Measurements from ENCODE around the gene NCCRP1. TPM values are rescaled to one million over a fixed set of nuclear protein-coding genes. Genes with fewer than 3 reads are reported as not detected.

NCCRP1 gene
- total RNA-seq, 2 experiments from 2014 or later, result not detected

DNA sequence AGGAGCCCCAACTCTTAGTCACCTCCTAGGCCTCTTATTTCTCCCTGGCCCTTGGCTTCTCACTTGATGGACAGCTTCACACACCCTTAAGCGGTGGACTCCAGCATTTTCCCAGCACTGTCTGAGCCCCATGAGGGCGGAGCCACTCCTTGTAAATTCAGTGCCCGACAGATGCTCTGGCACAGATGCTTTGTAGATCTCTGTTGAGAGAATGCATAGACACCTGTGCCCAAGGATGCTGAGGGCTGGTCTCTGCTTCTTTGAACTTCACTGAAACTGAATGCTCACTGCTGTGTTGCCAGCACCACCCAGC, 4.0 kb downstream of the NCCRP1 start:
- H3K4me3 ChIP-seq (ENCODE audit: low read depth, low read length, poor library complexity, severe bottlenecking), result no peak overlapping the region
- no peak overlapping the region for H3K4me2 ChIP-seq (ENCODE audit: low read length)
- CTCF ChIA-PET (ENCODE audit: unreplicated experiment), result no interaction called here
- no peaks in the 10 kb centered on the region for H3K9me3 ChIP-seq (ENCODE audit: low read length)
- intact Hi-C loops (cut with micrococcal nuclease; ENCODE audit: unreplicated experiment), result no loop called here
- no peaks in the 10 kb centered on the region for H3K36me3 ChIP-seq (ENCODE audit: insufficient read depth, low read length)
- H3K79me2 ChIP-seq (ENCODE audit: insufficient read depth, low read depth, low read length), result no peaks in the 10 kb centered on the region
- BruUV-seq (replicated peaks), result no TSS peak
- no peaks in the 10 kb centered on the region for H3K4me1 ChIP-seq (ENCODE audit: insufficient read depth, low read length, poor library complexity, severe bottlenecking)
- POLR2A ChIA-PET, result no interaction called here
- TF ChIP-seq, protein P1, sequence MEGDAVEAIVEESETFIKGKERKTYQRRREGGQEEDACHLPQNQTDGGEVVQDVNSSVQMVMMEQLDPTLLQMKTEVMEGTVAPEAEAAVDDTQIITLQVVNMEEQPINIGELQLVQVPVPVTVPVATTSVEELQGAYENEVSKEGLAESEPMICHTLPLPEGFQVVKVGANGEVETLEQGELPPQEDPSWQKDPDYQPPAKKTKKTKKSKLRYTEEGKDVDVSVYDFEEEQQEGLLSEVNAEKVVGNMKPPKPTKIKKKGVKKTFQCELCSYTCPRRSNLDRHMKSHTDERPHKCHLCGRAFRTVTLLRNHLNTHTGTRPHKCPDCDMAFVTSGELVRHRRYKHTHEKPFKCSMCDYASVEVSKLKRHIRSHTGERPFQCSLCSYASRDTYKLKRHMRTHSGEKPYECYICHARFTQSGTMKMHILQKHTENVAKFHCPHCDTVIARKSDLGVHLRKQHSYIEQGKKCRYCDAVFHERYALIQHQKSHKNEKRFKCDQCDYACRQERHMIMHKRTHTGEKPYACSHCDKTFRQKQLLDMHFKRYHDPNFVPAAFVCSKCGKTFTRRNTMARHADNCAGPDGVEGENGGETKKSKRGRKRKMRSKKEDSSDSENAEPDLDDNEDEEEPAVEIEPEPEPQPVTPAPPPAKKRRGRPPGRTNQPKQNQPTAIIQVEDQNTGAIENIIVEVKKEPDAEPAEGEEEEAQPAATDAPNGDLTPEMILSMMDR (conservative IDR thresholded peaks at IDR 0.05; ENCODE audit: low read length), result no peak
- TF ChIP-seq EZH2phosphoT487 (IDR thresholded peaks at IDR 0.05; ENCODE audit: borderline replicate concordance, low read depth, low read length), result no peak
- H3K9me2 ChIP-seq (ENCODE audit: insufficient read depth, low read length), result no peaks in the 10 kb centered on the region
- no peak for DNase-seq (ENCODE audit: low spot score)
- H2AFZ ChIP-seq (ENCODE audit: low read length), result no peak overlapping the region
- H3K27ac ChIP-seq (ENCODE audit: low read depth, low read length, poor library complexity, severe bottlenecking), result no peak overlapping the region
- no peaks in the 10 kb centered on the region for H4K20me1 ChIP-seq (ENCODE audit: insufficient read depth, low read length)

DNA sequence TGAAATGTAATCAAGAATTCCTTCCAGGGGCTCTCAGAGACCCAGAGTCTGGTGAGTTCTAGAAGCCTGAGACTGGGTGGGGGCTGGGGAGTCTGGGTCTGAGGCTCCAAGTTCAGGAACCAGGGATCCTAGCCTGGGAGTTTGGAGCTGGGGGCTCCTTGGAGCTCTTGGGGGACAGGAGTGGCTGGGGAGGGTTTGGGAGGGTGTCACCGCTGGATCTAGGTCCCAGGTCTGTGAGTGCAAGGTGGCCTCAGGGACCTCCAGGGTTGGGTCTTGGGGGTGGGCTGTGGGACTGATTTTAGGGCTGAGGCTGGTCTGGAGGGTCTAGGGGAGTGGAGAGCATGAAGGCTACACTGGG, 6.2 kb downstream of the NCCRP1 start:
- Histone ChIP-seq H3K4me2 (ENCODE audit: low read length) (no peak overlapping the region), H3K9me2 (ENCODE audit: insufficient read depth, low read length) (no peaks in the 10 kb centered on the region), H3K4me3 (ENCODE audit: low read depth, low read length, poor library complexity, severe bottlenecking) (no peak overlapping the region), H3K9me3 (ENCODE audit: low read length) (no peaks in the 10 kb centered on the region), H3K27ac (ENCODE audit: low read depth, low read length, poor library complexity, severe bottlenecking) (no peak overlapping the region), H2AFZ (ENCODE audit: low read length) (no peak overlapping the region), H3K79me2 (ENCODE audit: insufficient read depth, low read depth, low read length) (no peaks in the 10 kb centered on the region), H4K20me1 (ENCODE audit: insufficient read depth, low read length) (no peaks in the 10 kb centered on the region), H3K4me1 (ENCODE audit: insufficient read depth, low read length, poor library complexity, severe bottlenecking) (no peaks in the 10 kb centered on the region), H3K36me3 (ENCODE audit: insufficient read depth, low read length) (no peaks in the 10 kb centered on the region)
- no peak for DNase-seq (ENCODE audit: low spot score)
- ChIA-PET POLR2A (no interaction called here), CTCF (ENCODE audit: unreplicated experiment) (no interaction called here)
- TF ChIP-seq, protein P1 (conservative IDR thresholded peaks at IDR 0.05; ENCODE audit: low read length), result no peak
- TF ChIP-seq EZH2phosphoT487 (IDR thresholded peaks at IDR 0.05; ENCODE audit: borderline replicate concordance, low read depth, low read length), result no peak
- BruUV-seq (replicated peaks), result no TSS peak
- intact Hi-C loops (cut with micrococcal nuclease; ENCODE audit: unreplicated experiment), result no loop called here

DNA sequence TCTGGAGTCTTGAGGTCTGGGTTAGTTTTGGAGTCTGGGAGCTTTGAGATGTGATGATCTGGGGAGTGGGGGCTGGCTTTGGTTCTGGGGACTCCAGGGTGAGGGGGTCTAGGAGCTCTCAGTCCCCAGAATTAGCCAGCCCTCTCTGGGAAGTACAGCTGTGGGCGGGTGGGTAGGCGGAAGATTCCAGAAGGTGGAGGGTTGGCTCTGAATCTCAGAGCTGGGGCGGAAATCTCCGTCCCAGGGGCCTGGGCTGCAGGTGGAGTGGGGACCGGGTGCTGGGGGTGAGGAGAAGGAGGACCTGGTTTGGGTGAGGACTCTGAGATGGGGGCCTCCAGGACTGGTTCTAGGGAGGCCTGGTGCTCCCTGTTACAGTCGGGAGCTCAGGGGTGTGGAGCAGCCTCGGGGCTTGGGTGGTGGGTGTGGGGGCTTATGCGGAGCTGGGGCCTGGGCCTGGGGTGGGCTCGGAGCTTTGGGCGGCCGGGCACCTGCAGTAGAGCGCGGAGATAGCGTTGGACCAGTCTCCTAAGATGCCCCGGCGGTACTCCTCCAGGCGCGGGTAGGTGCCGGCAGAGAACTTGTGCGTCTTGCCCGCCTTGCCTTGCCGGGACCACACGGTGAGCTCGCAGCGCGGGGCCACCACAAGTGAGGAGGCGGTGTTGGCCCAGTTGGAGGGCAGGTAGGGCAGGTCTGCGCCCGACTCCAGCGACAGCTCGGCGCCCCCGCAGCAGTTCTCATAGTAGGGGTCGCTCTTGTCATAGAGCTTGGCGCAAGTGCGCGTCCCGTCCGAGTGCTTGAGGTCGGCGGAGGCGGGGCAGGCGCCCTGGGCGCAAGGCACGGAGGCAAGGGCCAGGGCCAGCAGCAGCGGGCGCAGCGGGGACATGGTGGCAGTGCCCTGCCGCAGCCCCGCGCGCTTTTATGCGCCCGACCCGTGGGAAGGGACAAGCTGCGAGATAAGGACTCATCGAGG, 6.9 kb downstream of the NCCRP1 start, which contains the start of gene SYCN:
Gene SYCN, minus strand, starts transcription at position 892 of the 970 bp plus-strand sequence. Its CDS starts 9 bp downstream, at position 883.
- Histone ChIP-seq H3K36me3 (ENCODE audit: insufficient read depth, low read length) (no peaks in the 10 kb centered on the region), H3K4me1 (ENCODE audit: insufficient read depth, low read length, poor library complexity, severe bottlenecking) (no peaks in the 10 kb centered on the region), H3K79me2 (ENCODE audit: insufficient read depth, low read depth, low read length) (no peaks in the 10 kb centered on the region), H4K20me1 (ENCODE audit: insufficient read depth, low read length) (no peaks in the 10 kb centered on the region), H3K9me3 (ENCODE audit: low read length) (no peaks in the 10 kb centered on the region), H3K4me2 (ENCODE audit: low read length) (no peak within 1 kb of the TSS), H3K4me3 (ENCODE audit: low read depth, low read length, poor library complexity, severe bottlenecking) (no peak within 1 kb of the TSS), H2AFZ (ENCODE audit: low read length) (no peak within 1 kb of the TSS), H3K9me2 (ENCODE audit: insufficient read depth, low read length) (no peaks in the 10 kb centered on the region), H3K27ac (ENCODE audit: low read depth, low read length, poor library complexity, severe bottlenecking) (no peak within 1 kb of the TSS)
- ChIA-PET CTCF (ENCODE audit: unreplicated experiment) (no interaction called here), POLR2A (no interaction called here)
- no peak for DNase-seq (ENCODE audit: low spot score)
- BruUV-seq (replicated peaks), result no TSS peak
- no peak for TF ChIP-seq EZH2phosphoT487 (IDR thresholded peaks at IDR 0.05; ENCODE audit: borderline replicate concordance, low read depth, low read length)
- TF ChIP-seq, protein P1 (conservative IDR thresholded peaks at IDR 0.05; ENCODE audit: low read length), result no peak
- intact Hi-C loops (cut with micrococcal nuclease; ENCODE audit: unreplicated experiment), result no loop called here
